ENCODE measurements around the gene KLHL40. TPM values are rescaled to one million over a fixed set of nuclear protein-coding genes. Genes with fewer than 3 reads are reported as not detected.

KLHL40 gene
- total and polyA plus RNA-seq, 8 donors: not detected

DNA sequence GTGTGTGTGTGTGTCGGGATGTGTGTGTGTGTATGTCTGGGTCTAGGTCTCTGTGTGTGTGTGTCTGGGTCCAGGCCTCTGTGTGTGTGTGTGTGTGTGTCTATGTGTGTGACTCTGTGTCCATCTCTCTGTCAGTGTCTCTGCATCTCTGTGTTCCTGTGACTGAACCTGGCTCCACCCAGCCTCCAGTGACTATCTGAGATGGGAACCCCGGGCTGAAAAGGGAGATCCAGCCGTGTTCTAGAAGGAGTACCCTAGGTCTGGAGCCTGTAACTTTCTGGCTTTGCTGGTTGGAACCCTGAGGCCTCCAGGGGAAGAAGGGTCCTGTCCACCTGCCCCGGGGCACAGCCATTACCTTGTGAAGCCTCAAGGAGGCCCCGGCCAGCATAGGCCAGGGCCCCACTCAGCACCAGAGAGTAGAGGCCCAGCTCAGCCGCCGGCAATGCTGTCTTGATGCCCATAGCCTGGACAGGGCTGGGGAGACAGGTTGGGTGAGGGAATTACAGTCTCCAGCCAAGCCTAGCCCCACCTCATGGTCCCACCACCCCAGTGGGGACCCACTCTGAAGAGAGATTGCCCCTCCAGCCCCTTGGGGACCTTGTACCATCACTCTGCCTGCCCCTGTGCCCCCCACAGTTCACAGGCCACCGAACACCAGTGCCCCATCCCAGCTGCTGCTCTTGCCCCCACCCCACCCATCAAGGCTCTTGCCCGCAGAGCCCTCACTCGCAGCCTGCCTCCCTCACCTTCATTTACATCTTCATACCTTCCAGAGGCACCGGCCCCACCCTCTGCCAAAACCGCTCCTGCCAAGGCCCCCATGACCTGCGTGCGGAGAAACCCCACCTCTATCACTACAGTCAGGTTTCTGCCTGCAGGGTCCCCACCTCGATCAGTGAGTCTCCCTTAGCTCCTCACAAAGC is 15.3 kb downstream of the KLHL40 start:
- DNase-seq: peak in 1 of 4 donors; percentile 46
- Histone ChIP-seq H3K4me3 (no peak overlapping the region), H3K9me3 (no peaks in the 10 kb centered on the region), H3K36me3 (no peaks in the 10 kb centered on the region), H3K27ac (no peak overlapping the region), H3K27me3 (peaks cover 0 to 10% of the 10 kb centered on the region in 2 donors), H3K4me1 (no peaks in the 10 kb centered on the region)
- no peak for ATAC-seq
- intact Hi-C loops (cut with DNase I): no loop called here
- TF ChIP-seq CTCF (IDR thresholded peaks at IDR 0.05): no peak

- H3K36me3 ChIP-seq: no peaks in the 10 kb centered on the region
- no peak overlapping the region for H3K27ac ChIP-seq
- DNase-seq: peak; percentile 25 to 85 (median 54)
- no peak overlapping the region for H3K4me3 ChIP-seq
- intact Hi-C loops (cut with DNase I): no loop called here
- peak; percentile 92 for ATAC-seq
- no peaks in the 10 kb centered on the region for H3K4me1 ChIP-seq
- no peak for TF ChIP-seq CTCF (IDR thresholded peaks at IDR 0.05)
- H3K27me3 ChIP-seq: peaks cover 0 to 10% of the 10 kb centered on the region in 2 donors
- H3K9me3 ChIP-seq: no peaks in the 10 kb centered on the region
Observed at GRCh38 chr3:42701371-42702065, 16.2 kb downstream of the KLHL40 start.

- intact Hi-C loops (cut with DNase I): no loop called here
- no peaks in the 10 kb centered on the region for H3K36me3 ChIP-seq
- peaks cover 0 to 10% of the 10 kb centered on the region in 2 donors for H3K27me3 ChIP-seq
- no peak within 1 kb of the TSS for H3K4me3 ChIP-seq
- DNase-seq (peak in 1 of 4 donors; percentile 54), ATAC-seq (no peak)
- no peak within 1 kb of the TSS for H3K27ac ChIP-seq
- no peak for TF ChIP-seq CTCF (IDR thresholded peaks at IDR 0.05)
- no peaks in the 10 kb centered on the region for H3K9me3 ChIP-seq
- no peaks in the 10 kb centered on the region for H3K4me1 ChIP-seq
Observed at GRCh38 chr3:42702066-42702951, 17.0 kb downstream of the KLHL40 start, which contains the start of gene HHATL. Gene HHATL, minus strand, starts transcription at chr3:42702798. Its CDS starts 1,972 bp downstream, at chr3:42700826.

DNA sequence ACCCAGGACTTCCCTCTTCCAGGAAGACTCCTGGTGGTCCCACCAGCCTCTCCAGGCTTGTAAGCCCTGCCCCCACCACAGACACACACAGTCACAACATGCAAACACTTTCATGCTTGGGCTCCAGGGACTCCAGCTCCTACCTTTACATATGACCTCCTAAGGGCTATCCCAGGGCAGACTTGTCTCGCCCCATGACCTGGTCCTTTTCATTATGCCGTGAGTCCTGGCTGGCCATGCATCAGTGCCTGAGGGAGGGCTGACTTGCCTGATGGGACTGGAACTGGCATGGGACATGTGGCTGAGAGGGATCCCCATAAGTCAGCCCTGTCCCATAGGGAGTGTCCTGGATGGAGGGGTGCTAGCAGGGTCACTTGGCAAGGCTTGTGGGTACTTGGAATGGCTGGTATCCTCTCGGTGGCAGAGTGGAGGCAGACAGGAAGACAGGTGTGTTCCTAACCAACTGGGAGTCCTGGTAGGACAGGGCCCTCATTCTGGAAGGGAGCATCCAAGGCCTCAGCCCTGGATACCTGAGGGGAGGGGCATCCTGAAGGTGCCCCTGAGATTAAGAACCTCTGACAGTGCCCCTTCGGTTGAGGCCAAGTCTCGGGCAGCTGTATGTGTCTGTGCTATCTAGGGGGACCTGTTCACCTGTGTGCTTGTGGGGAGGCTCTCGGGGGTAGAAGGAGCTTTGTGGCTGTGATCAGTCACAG is 17.8 kb downstream of the KLHL40 start:
- H3K4me1 ChIP-seq: no peaks in the 10 kb centered on the region
- H3K27me3 ChIP-seq: peaks cover 0 to 10% of the 10 kb centered on the region in 2 donors
- no peak overlapping the region for H3K27ac ChIP-seq
- H3K9me3 ChIP-seq: no peaks in the 10 kb centered on the region
- H3K4me3 ChIP-seq: no peak overlapping the region
- H3K36me3 ChIP-seq: no peaks in the 10 kb centered on the region
- DNase-seq (peak in 1 of 4 donors; percentile 29), ATAC-seq (no peak)
- no peak for TF ChIP-seq CTCF (IDR thresholded peaks at IDR 0.05)
- intact Hi-C loops (cut with DNase I): no loop called here
